Measurements from ENCODE around the gene RBFOX2. TPM values are rescaled to one million over a fixed set of nuclear protein-coding genes. Genes with fewer than 3 reads are reported as not detected.

RBFOX2 gene
- total RNA-seq, 1 experiment from 2014 or later: 81.1 TPM

DNA sequence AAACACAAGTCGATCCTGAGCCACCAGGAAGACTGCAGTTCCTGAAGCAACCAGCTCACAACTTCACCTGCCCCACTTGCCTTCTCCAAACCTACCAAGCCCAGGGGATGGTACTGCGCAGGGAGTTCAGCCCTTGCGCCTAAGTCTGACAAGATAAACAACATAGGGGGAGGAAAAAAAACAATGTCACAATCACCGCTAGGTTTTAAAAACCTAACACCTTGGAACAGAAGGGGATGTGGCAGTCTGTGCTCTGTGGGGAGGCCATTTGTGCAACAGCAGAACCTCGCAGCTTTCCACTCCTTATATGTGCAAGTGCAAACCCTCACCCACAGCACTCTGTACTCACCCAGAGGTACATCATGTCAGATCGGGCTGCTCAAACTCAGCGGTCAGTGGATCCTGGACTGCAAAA, 134.2 kb downstream of the RBFOX2 start:
- Histone ChIP-seq H3K4me3 (ENCODE audit: low read depth in 2 of 2, low read length in 2 of 2) (no peak overlapping the region), H3K4me1 (ENCODE audit: control insufficient read depth, insufficient read depth, low read length) (peaks cover 11% of the 10 kb centered on the region), H3K27ac (ENCODE audit: low read length) (no peak overlapping the region), H3K36me3 (ENCODE audit: control insufficient read depth, insufficient read depth, low read length) (no peaks in the 10 kb centered on the region), H3K9me3 (ENCODE audit: control insufficient read depth, insufficient read depth, low read depth, low read length) (no peaks in the 10 kb centered on the region), H3K27me3 (ENCODE audit: control insufficient read depth, insufficient read depth, low read length) (no peaks in the 10 kb centered on the region)
- no TSS peak for BruUV-seq (replicated peaks)
- ChIA-PET POLR2A (no interaction called here), CTCF (no interaction called here)
- no peak for DNase-seq (ENCODE audit: low read depth, low spot score)
- no peak for ATAC-seq
- in situ Hi-C loops (cut with HindIII; ENCODE audit: low pct_unique_long_range_greater_than_20kb, low sequenced_read_pairs) (no loop called here), intact Hi-C loops (cut with micrococcal nuclease; ENCODE audit: unreplicated experiment) (no loop called here)
- TF ChIP-seq, protein P1, sequence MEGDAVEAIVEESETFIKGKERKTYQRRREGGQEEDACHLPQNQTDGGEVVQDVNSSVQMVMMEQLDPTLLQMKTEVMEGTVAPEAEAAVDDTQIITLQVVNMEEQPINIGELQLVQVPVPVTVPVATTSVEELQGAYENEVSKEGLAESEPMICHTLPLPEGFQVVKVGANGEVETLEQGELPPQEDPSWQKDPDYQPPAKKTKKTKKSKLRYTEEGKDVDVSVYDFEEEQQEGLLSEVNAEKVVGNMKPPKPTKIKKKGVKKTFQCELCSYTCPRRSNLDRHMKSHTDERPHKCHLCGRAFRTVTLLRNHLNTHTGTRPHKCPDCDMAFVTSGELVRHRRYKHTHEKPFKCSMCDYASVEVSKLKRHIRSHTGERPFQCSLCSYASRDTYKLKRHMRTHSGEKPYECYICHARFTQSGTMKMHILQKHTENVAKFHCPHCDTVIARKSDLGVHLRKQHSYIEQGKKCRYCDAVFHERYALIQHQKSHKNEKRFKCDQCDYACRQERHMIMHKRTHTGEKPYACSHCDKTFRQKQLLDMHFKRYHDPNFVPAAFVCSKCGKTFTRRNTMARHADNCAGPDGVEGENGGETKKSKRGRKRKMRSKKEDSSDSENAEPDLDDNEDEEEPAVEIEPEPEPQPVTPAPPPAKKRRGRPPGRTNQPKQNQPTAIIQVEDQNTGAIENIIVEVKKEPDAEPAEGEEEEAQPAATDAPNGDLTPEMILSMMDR (IDR thresholded peaks at IDR 0.05): no peak
- TF ChIP-seq SIN3A (IDR thresholded peaks at IDR 0.05; ENCODE audit: borderline replicate concordance, insufficient read depth, low read depth, low read length): no peak
- TF ChIP-seq TCF7L2 (IDR thresholded peaks at IDR 0.05; ENCODE audit: low read depth, low read length): no peak
- no peak for TF ChIP-seq POLR2AphosphoS5 (IDR thresholded peaks at IDR 0.05; ENCODE audit: low read depth, low read length)
- TF ChIP-seq, protein P2, sequence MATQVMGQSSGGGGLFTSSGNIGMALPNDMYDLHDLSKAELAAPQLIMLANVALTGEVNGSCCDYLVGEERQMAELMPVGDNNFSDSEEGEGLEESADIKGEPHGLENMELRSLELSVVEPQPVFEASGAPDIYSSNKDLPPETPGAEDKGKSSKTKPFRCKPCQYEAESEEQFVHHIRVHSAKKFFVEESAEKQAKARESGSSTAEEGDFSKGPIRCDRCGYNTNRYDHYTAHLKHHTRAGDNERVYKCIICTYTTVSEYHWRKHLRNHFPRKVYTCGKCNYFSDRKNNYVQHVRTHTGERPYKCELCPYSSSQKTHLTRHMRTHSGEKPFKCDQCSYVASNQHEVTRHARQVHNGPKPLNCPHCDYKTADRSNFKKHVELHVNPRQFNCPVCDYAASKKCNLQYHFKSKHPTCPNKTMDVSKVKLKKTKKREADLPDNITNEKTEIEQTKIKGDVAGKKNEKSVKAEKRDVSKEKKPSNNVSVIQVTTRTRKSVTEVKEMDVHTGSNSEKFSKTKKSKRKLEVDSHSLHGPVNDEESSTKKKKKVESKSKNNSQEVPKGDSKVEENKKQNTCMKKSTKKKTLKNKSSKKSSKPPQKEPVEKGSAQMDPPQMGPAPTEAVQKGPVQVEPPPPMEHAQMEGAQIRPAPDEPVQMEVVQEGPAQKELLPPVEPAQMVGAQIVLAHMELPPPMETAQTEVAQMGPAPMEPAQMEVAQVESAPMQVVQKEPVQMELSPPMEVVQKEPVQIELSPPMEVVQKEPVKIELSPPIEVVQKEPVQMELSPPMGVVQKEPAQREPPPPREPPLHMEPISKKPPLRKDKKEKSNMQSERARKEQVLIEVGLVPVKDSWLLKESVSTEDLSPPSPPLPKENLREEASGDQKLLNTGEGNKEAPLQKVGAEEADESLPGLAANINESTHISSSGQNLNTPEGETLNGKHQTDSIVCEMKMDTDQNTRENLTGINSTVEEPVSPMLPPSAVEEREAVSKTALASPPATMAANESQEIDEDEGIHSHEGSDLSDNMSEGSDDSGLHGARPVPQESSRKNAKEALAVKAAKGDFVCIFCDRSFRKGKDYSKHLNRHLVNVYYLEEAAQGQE (IDR thresholded peaks at IDR 0.05; ENCODE audit: insufficient read depth in 1 of 2, low read depth in 2 of 2, low read length in 1 of 2): no peak

DNA sequence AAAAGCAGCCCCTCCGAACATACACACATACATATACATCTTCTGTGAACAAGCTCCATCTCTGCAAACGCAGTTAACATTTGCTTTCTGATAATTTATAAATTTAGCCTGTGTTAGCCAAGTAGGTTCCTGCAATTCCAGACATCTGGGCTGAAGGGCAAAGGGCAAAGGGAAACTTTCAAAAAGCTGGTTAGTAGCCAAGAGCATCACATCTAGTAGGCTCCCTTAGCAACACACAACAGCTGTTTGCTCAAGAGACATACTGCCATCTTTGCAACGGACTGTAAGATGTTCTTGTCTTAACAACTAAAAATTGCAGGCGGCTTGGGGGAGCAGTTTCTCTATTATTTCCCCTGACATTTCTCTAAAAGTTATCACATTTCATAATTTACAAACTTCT, 134.9 kb downstream of the RBFOX2 start:
- ChIA-PET CTCF (no interaction called here), POLR2A (interaction anchor here (0.6 kb wide), 1 partner anchor 266 kb away, joined by 3 read pairs; no protein-coding TSS in a partner anchor)
- BruUV-seq (replicated peaks): no TSS peak
- ATAC-seq: no peak
- no peak overlapping the region for H3K4me3 ChIP-seq (ENCODE audit: low read depth in 2 of 2, low read length in 2 of 2)
- no peak overlapping the region for H3K27ac ChIP-seq (ENCODE audit: low read length)
- DNase-seq (ENCODE audit: low read depth, low spot score): no peak
- intact Hi-C loops (cut with micrococcal nuclease; ENCODE audit: unreplicated experiment): no loop called here
- no peaks in the 10 kb centered on the region for H3K36me3 ChIP-seq (ENCODE audit: control insufficient read depth, insufficient read depth, low read length)
- TF ChIP-seq SIN3A (IDR thresholded peaks at IDR 0.05; ENCODE audit: borderline replicate concordance, insufficient read depth, low read depth, low read length) (no peak), TCF7L2 (IDR thresholded peaks at IDR 0.05; ENCODE audit: low read depth, low read length) (no peak), POLR2AphosphoS5 (IDR thresholded peaks at IDR 0.05; ENCODE audit: low read depth, low read length) (no peak)
- TF ChIP-seq, protein P2 (IDR thresholded peaks at IDR 0.05; ENCODE audit: insufficient read depth in 1 of 2, low read depth in 2 of 2, low read length in 1 of 2): no peak
- TF ChIP-seq, protein P1 (IDR thresholded peaks at IDR 0.05): no peak
- in situ Hi-C loops (cut with HindIII; ENCODE audit: low pct_unique_long_range_greater_than_20kb, low sequenced_read_pairs): no loop called here
- no peaks in the 10 kb centered on the region for H3K9me3 ChIP-seq (ENCODE audit: control insufficient read depth, insufficient read depth, low read depth, low read length)
- H3K27me3 ChIP-seq (ENCODE audit: control insufficient read depth, insufficient read depth, low read length): no peaks in the 10 kb centered on the region
- peaks cover 11% of the 10 kb centered on the region for H3K4me1 ChIP-seq (ENCODE audit: control insufficient read depth, insufficient read depth, low read length)

Measured in Panc1 (cell line).